HG02870 (cell line): Measurements from ENCODE around the gene ACOT9.
A peak's percentile ranks its signal among the peaks of the same experiment; 100 is the strongest.
"Not testable (repeated sequence)": the region's sequence is repeated elsewhere in the genome, so short reads cannot be mapped to it uniquely, and the experiment has no call there.

Experiments
- ATAC-seq: cut with Tn5 transposase; IDR thresholded peaks from one replicate; pipeline ENCODE4 v1.9.1; 2021; ENCODE audit warnings: mild to moderate bottlenecking, moderate library complexity; ENCODE audit not compliant: unreplicated experiment

Gene ACOT9, protein sequence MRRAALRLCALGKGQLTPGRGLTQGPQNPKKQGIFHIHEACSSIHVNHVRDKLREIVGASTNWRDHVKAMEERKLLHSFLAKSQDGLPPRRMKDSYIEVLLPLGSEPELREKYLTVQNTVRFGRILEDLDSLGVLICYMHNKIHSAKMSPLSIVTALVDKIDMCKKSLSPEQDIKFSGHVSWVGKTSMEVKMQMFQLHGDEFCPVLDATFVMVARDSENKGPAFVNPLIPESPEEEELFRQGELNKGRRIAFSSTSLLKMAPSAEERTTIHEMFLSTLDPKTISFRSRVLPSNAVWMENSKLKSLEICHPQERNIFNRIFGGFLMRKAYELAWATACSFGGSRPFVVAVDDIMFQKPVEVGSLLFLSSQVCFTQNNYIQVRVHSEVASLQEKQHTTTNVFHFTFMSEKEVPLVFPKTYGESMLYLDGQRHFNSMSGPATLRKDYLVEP

DNA sequence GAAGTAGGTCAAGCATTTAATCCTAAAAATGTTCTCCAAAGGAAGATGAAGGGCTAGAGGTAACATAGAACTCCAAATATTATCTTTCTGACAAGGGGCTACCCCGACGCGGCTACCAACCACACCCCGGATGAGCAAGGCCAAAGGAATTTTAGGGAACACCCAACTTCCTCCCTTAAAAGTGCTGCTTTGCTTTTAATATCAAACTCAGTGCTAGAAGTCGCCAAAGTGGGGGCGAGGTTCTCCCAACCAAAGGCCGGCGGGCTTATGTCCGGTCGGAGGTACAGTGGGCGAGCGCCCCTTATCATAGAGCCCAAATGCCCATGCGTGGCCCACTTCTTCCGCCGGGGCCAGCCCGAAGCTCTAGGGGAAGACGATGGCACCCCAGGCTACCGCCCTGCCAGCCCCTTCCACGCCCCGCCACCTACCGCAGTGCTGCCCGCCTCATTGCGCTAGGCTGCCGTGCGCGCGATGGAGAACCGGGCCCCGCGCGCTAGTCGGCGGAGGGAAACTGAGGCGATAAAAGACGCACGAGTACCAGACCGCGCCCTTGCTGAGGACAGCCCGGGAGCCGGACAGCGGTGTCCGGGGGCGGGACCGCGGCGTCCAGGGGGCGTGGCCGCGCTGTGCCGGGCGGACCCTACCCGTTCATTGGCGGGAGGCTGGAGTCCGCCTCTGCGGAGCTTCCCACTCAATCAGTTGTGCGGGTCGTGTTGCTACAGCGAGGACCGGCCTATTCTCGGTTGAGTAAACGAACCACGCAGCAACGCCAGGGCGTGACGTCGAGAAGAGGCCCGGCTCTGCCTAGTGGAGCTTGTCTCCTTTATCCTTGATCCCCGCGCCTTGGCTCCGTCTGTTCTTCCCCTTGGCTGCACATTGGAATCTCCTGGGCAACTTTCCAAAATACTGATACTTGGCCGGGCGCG is at the start of gene ACOT9:
Gene ACOT9, minus strand, starts transcription at position 580 of the 926 bp plus-strand sequence. Its CDS starts 132 bp downstream, at position 448.
- ATAC-seq = peak; percentile 93

GRCh38 chrX:23790155-23790497 is 47.0 kb upstream of the ACOT9 start:
- no peak for ATAC-seq

DNA sequence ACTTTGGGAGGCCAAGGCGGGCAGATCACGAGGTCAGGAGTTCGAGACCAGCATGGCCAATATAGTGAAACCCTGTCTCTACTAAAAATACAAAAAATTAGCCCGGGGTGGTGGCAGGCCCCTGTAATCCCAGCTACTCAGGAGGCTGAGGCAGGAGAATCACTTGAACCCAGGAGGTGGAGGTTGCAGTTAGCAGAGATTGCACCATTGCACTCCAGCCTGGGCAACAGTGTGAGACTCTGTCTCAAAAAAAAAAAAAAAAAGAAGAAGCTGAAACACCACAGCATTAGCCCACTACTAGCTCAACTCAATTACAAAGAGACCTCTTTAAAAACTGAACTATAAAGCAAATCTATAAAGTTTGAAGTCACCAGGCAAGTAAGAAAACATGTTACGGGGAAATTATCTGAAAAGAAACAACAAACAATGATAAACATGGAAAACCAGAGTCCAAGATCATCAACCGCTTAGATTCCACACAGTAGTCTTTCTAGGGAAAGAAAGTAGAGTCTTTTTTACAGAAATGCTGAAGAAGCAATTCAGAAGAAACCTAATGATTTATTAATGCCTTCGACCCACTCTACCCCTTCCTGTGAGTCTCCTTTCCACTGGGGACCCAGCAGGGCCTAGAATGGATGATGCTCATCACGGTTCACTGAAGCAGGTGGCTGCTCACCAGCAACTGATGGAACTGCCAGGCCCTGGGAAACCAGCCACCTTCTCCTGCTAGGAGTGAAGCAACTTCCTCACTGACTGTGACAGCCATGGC is 46.5 kb upstream of the ACOT9 start:
- ATAC-seq = no peak

GRCh38 chrX:23788946-23789345 is 45.9 kb upstream of the ACOT9 start:
- no peak for ATAC-seq

DNA sequence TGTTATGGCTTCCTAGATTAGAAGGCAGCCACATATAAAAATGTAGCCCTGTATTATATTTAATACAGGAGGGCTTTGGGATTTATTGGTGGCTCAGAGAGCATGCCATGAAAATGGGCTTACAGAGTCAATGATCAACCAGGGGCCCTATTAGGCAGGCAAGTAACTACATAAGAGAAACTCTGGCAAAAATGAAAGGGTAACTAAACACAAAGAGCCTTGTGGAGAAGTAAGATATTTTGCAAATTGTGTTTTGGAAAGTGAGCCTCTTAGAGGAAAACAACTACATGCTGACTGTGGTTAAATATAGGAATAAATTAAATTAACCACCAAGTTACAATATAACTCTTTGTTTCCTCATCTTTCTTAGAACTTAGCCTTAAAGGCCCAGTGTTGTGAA is 45.4 kb upstream of the ACOT9 start:
- ATAC-seq = no peak

GRCh38 chrX:23787745-23788118 is 44.7 kb upstream of the ACOT9 start:
- no peak for ATAC-seq

DNA sequence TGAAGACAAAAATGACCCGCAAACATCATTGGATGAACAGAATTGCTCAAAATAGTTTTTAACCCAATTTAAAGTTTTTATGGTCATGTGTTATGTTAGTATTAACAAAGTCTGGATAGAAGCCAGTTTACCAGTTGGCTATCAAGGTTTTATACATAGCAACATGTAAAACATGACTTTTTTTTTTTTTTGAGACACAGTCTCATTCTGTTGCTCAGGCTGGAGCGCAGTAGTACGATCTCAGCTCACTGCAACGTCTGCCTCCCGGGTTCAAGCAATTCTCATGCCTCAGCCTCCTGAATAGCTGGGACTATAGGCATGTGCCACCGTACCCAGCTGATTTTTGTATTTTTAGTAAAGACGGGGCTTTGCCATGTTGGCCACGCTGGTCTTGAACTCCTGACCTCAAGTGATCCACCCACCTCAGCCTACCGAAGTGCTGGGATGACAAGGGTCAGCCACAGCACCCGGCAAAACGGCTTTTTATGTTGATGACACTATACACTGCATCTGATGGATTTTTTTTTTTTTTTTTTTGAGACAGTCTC is 43.3 kb upstream of the ACOT9 start:
- ATAC-seq = no peak

DNA sequence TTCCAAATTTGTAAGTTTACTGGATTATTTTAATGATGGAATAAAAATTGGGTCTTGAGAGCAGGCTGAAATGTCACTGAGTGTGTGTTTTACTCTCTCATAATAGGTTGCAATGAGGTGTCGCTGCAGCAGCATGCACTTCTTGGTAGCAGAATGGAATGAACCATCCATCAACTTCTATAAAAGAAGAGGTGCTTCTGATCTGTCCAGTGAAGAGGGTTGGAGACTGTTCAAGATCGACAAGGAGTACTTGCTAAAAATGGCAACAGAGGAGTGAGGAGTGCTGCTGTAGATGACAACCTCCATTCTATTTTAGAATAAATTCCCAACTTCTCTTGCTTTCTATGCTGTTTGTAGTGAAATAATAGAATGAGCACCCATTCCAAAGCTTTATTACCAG is 42.5 kb upstream of the ACOT9 start:
- ATAC-seq = no peak

- no peak for ATAC-seq
Measured at GRCh38 chrX:23784470-23785331, 41.6 kb upstream of the ACOT9 start.

DNA sequence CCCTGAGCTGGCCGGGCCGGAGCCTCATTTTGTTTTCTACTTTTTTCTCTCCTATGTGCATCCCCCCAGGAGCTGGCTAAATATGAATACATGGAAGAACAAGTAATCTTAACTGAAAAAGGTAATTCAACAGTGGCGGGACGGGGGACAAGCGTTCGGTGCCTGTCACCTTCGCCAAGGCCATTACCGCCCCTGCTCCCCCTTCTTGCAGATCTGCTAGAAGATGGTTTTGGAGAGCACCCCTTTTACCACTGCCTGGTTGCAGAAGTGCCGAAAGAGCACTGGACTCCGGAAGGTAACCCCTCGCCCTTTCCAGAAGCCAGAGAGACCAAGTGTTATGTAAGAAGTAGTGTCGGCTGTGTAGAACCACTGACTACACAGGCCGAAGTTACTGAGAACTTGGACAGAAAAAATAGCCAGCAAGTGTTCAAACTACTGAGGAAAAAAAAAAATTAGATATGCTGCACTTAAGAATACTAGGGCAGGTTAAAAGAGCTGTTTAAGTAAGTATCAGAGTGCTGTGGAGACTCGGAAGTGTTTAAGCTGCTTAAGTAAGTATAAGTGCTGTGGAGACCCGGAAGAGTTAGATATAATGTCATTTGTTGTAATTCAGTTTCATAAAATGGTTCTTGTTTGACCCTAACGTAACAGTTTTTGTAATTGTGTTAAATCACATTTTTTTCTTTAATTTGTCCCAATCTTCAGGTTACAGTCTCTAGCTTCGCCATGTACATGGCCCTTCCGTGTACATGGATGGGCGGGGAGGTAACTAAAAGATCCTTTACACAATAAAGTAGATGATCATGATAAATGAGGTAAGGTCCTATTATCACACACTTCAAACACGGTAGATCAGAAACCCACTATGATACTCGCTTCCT is 40.8 kb upstream of the ACOT9 start:
- ATAC-seq = no peak

- ATAC-seq = peak; percentile 72
Measured at GRCh38 chrX:23782863-23783588, 40.0 kb upstream of the ACOT9 start, which contains the start of gene SAT1. Gene SAT1, plus strand, starts transcription at chrX:23783173. Its CDS starts 179 bp downstream, at chrX:23783352.

GRCh38 chrX:23782455-23782854 is 39.4 kb upstream of the ACOT9 start:
- no peak for ATAC-seq

DNA sequence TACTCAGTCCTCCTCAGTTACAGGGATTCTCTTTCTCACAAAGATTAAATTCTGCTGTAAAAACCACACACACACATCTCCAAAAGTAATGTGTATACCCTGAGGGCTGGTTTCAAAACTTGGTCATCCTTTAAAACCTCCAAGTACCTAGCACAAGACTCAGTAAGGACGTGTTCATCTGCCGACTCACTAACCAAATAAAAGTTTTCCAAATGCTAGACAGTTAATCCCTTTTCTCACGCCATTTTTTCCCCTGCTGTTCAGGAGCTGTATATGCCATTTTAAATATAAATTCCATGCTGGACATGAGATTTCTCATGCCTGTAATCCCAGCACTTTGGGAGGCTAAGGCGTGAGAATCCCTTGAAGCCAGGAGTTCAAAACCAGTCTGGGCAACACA is 35.9 kb upstream of the ACOT9 start:
- ATAC-seq = no peak

GRCh38 chrX:23776363-23776762 is 33.3 kb upstream of the ACOT9 start:
- no peak for ATAC-seq

DNA sequence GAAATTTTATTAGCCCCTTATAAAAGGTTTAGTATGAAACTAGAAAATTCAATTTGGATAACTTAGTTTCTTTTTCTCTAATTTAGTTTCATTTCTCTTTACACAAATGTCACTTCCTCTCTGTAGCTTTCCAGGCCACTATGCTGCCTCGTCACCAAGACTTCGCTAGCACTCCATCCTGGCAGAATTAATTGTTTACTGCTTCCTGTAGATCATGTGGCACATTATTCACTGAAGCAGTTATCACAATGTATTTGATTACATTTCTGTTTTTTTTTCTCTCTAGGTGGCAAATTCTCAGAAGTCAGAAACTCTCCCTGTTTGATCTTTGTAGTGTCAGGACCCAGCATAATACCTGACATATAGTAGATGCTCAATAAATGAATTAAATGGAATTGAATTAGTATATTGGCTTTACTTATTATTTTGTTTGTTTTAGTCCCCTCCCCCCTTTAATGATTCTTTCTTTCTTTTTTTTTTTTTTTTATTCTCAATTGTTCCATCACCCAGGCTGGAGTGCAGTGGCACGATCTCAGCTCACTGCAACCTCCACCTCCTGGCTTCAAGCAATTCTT is 30.6 kb upstream of the ACOT9 start:
- ATAC-seq = peak; percentile 71

DNA sequence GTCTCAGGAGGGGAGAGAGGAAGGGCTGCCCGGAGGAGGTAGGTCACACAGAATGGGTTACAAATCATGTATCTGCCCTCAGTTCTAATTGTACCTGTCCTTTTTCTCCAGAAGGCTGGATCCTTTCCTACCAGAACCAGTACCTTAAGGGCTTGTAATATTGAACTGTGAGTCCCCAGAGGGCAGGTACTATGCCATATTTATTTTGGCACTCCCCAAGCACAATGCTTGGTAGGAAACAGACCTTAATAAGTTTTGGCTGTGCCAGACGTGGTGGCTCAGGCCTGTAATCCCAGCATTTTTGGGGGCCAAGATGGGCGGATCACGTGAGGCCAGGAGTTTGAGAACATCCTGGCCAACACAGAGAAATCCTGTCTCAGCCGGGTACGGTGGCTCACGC is 28.0 kb upstream of the ACOT9 start:
- not testable (repeated sequence) for ATAC-seq

DNA sequence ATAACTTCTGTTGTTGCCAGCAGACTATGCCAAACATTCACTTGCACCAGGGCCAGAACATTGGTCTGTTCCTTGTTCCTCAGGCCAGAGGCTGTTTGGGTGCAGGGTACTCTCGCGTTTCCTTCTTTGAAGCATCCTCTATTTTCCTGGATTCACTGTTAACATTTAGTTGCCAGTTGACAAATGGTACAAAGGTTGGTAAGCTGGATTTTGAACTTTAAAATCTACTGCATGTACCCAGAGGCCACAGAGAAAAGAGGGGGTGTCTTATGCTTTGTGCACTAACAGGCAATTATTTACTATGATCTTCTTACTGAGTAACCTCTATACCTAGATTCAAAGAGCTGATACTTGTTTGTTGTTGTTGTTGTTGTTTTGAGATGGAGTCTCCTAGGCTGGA is 27.1 kb upstream of the ACOT9 start:
- no peak for ATAC-seq
